ENCODE results near the gene TPSG1. TPM values are rescaled to one million over a fixed set of nuclear protein-coding genes. Genes with fewer than 3 reads are reported as not detected.

Gene TPSG1
- total and polyA plus RNA-seq, 10 donors = 0.46 TPM; not detected in 9

DNA sequence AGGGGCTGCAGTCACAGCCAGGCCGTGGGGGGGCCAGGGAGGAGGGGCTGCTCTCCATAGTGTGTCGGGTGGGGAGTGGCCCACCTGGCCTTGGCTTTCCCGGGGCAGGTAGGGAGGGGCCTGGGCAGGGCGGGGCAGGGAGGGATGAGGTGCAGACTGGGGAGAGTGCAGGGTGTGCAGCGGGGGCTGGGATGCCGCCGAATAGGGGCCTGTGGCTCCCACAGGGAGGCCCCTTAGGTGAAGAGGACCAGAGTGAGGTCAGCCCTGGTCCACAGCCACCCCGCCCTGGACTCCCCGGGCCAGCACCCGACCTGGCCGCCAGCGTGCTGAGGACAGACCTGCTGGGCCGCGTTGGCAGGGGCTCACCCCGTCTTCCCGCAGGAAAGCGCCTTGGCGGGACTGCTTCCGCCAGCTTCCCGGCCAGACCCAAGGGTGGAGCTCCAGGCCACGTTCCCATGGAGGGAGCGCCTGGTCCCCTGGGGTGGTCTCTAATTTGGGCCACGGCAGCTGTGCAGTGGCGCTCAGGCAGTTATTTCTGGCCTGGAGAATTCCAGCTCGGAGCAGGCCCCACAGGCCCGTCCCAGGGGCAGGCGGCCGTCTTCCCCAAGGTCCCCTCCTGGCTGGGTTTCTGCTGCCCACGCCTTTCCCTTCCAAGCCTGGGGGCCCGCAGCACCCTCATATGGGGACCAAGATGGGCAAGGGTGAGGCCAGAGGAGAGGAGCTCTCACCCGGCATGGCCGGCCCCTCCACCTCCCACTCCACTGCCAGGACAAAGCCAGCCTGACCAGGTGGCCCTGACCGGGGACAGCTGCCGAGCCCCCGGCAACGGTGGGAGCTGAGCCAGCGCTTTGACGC is 44.3 kb downstream of the TPSG1 start:
- Histone ChIP-seq H3K9me3 (no peaks in the 10 kb centered on the region), H3K4me1 (peaks cover 0 to 7% (median 0%) of the 10 kb centered on the region in 6 donors), H3K4me3 (no peak overlapping the region), H3K27ac (no peak overlapping the region), H3K36me3 (no peaks in the 10 kb centered on the region), H3K27me3 (replicated peaks in 1 of 7) (peaks cover 0 to 92% (median 25%) of the 10 kb centered on the region in 7 donors)
- no peak for TF ChIP-seq POLR2A (IDR thresholded peaks at IDR 0.05)
- no peak for TF ChIP-seq CTCF (IDR thresholded peaks at IDR 0.05 in 8 of 11, conservative IDR thresholded peaks at IDR 0.05 in 3 of 11)
- TF ChIP-seq POLR2AphosphoS5 (IDR thresholded peaks at IDR 0.05) = no peak
- intact Hi-C loops (cut with DNase I; ENCODE audit: low total_unique reads) = no loop called here
- 56 to 69% (median 69%) methylated on average over 17 to 38 of the region's 38 CpGs for WGBS, 5 donors
- no peak for DNase-seq

- 71 to 85% (median 76%) methylated on average over 17 to 21 of the region's 21 CpGs for WGBS, 5 donors
- no peak overlapping the region for H3K27ac ChIP-seq
- intact Hi-C loops (cut with DNase I; ENCODE audit: low total_unique reads) = no loop called here
- H3K4me1 ChIP-seq = peaks cover 0 to 7% (median 0%) of the 10 kb centered on the region in 6 donors
- H3K36me3 ChIP-seq = no peaks in the 10 kb centered on the region
- TF ChIP-seq POLR2A (IDR thresholded peaks at IDR 0.05) (no peak), POLR2AphosphoS5 (IDR thresholded peaks at IDR 0.05) (no peak), CTCF (IDR thresholded peaks at IDR 0.05 in 8 of 11, conservative IDR thresholded peaks at IDR 0.05 in 3 of 11) (no peak)
- no peak overlapping the region for H3K4me3 ChIP-seq
- H3K27me3 ChIP-seq (replicated peaks in 1 of 7) = peaks cover 0 to 88% (median 19%) of the 10 kb centered on the region in 7 donors
- no peak for DNase-seq
- H3K9me3 ChIP-seq = no peaks in the 10 kb centered on the region
These were observed 46.7 kb downstream of the TPSG1 start for GRCh38 chr16:1178295-1178910.

DNA sequence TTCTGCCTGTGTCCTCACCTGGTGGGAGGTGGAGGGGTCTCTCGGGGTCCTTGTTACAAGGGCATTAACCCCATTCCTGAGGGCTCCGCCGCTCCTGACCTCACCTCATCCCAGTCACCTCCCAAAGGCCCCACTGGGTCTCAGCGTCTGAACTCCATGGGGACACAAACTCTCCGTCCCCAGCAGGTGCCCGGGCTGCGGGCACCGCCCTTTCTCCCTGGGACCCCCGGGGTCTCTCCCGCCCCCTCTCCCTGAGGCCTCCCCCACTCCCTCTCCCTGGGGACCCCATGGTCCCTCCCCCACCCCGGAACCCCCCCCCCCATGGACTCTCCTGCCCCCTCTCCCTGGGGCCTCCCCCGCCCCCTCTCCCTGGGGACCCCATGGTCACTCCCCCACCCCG is 47.3 kb downstream of the TPSG1 start:
- Histone ChIP-seq H3K9me3 (no peaks in the 10 kb centered on the region), H3K27me3 (replicated peaks in 1 of 7) (peaks cover 0 to 88% (median 17%) of the 10 kb centered on the region in 7 donors), H3K36me3 (no peaks in the 10 kb centered on the region), H3K4me3 (no peak overlapping the region), H3K4me1 (peaks cover 0 to 7% (median 0%) of the 10 kb centered on the region in 6 donors), H3K27ac (no peak overlapping the region)
- no peak for DNase-seq
- TF ChIP-seq POLR2A (IDR thresholded peaks at IDR 0.05) (no peak), CTCF (IDR thresholded peaks at IDR 0.05 in 8 of 11, conservative IDR thresholded peaks at IDR 0.05 in 3 of 11) (no peak), POLR2AphosphoS5 (IDR thresholded peaks at IDR 0.05) (no peak)
- intact Hi-C loops (cut with DNase I; ENCODE audit: low total_unique reads) = no loop called here
- 80 to 84% (median 82%) methylated on average over 9 to 13 of the region's 13 CpGs for WGBS, 5 donors

GRCh38 chr16:1177053-1177452 is 48.0 kb downstream of the TPSG1 start:
- Histone ChIP-seq H3K4me1 (no peaks in the 10 kb centered on the region), H3K4me3 (no peak overlapping the region), H3K27ac (no peak overlapping the region), H3K36me3 (no peaks in the 10 kb centered on the region), H3K9me3 (no peaks in the 10 kb centered on the region), H3K27me3 (replicated peaks in 1 of 7) (peaks cover 0 to 88% (median 24%) of the 10 kb centered on the region in 7 donors)
- intact Hi-C loops (cut with DNase I; ENCODE audit: low total_unique reads) = no loop called here
- 76 to 86% (median 77%) methylated on average over 17 to 19 of the region's 19 CpGs for WGBS, 5 donors
- TF ChIP-seq POLR2A (IDR thresholded peaks at IDR 0.05) (no peak), CTCF (IDR thresholded peaks at IDR 0.05 in 8 of 11, conservative IDR thresholded peaks at IDR 0.05 in 3 of 11) (no peak), POLR2AphosphoS5 (IDR thresholded peaks at IDR 0.05) (no peak)
- no peak for DNase-seq
